GM12864 (cell line): Measurements from ENCODE around the gene POU2F1.

Source experiments
- DNase-seq: peaks from one replicate; pipeline ENCODE4 v3.0.0-alpha.2; 2011; ENCODE audit warnings: low read depth
- H3K4me3 ChIP-seq: 2 replicates; pipeline ENCODE4 v1.5.1; 2011; ENCODE audit warnings: mild to moderate bottlenecking, low read depth, low read length, control low read depth
- CTCF ChIP-seq: IDR thresholded peaks from 2 replicates; pipeline ENCODE4 v1.5.1; 2011; ENCODE audit warnings: low read depth, mild to moderate bottlenecking, moderate library complexity, low read length, control low read depth, inconsistent platforms; ENCODE audit errors: missing control alignments

The POU2F1 gene

DNA sequence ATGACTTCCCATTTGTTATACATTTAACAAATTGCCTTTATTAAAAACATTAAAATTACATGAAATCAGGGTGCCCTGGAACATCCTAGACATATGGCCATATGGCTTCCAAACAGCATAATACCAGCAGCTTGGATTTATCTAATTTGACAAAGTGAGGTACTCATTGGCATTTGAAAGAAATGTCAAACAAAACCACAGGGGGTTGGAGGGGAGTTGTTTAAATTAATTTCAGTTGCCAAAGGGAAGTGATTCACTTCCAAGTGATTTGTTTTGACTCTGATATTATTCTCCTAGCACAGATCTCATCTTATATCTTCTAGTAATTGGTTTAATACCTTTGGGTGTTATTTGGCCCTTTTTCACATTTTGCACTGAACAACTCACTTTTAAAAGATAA is 24.5 kb upstream of the POU2F1 start:
- no peak overlapping the region for H3K4me3 ChIP-seq
- TF ChIP-seq CTCF, result no peak
- DNase-seq, result no peak

GRCh38 chr1:167197236-167197635 is 23.4 kb upstream of the POU2F1 start:
- TF ChIP-seq CTCF, result no peak
- no peak for DNase-seq
- H3K4me3 ChIP-seq, result no peak overlapping the region

- no peak overlapping the region for H3K4me3 ChIP-seq
- no peak for TF ChIP-seq CTCF
- DNase-seq, result no peak
Measured at GRCh38 chr1:167197692-167198091, 23.0 kb upstream of the POU2F1 start.

GRCh38 chr1:167198518-167199133 is 22.1 kb upstream of the POU2F1 start:
- DNase-seq, result no peak
- H3K4me3 ChIP-seq, result no peak overlapping the region
- TF ChIP-seq CTCF, result no peak

DNA sequence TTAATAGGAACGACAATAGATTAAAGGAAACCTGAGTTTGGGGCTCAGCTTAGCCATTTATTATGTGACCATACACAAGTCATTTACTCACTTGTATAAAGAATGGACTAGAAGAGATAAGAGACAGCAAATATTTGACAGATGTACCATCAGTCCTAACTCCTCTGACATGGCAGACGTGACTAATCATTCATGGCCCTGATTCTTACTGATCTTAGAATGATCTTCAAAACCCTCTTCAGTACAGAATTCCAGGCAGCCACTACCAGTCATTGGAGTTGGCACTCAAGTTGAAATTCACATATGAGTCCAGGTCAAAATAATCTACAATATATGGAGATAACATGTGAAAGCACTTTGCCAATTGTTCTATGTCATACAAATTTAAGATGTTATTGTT is 21.0 kb upstream of the POU2F1 start:
- no peak for DNase-seq
- no peak overlapping the region for H3K4me3 ChIP-seq
- TF ChIP-seq CTCF, result no peak

GRCh38 chr1:167200272-167200671 is 20.4 kb upstream of the POU2F1 start:
- H3K4me3 ChIP-seq, result no peak overlapping the region
- TF ChIP-seq CTCF, result no peak
- DNase-seq, result no peak

DNA sequence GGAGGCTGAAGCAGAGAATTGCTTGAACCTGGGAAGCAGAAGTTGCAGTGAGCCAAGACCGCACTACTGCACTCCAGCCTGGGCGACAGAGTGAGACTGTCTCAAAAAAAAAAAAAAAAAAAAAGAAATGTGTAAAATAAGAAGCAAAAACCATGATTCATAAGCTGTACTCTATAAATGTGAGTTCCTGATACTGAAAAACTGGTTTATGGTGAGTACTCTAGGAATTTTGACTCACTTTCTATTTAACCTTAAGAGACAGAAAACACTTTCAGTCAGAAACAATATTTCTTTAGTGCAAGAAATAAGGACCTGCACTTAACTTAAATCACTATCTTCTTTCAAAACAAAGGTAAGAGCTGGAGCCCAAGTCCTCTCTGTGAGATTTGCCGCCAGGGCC is 19.9 kb upstream of the POU2F1 start:
- H3K4me3 ChIP-seq, result no peak overlapping the region
- TF ChIP-seq CTCF, result no peak
- DNase-seq, result no peak
